Stimulated activated CD4-positive, alpha-beta T cell treated with anti-CD3 and anti-CD28 coated beads, TNF-alpha, amount 100 ng/mL, for 48 hours (primary cell): ENCODE measurements around the gene REXO5.

Experiments
- DNase-seq, 3 donors: peaks; one replicate each; pipeline ENCODE4 v3.0.0-alpha.2; 2020; ENCODE audit warnings: low read depth in 3 of 3

Gene REXO5

GRCh38 chr16:20799599-20799998, 6.7 kb upstream of the REXO5 start:
- no peak for DNase-seq

DNA sequence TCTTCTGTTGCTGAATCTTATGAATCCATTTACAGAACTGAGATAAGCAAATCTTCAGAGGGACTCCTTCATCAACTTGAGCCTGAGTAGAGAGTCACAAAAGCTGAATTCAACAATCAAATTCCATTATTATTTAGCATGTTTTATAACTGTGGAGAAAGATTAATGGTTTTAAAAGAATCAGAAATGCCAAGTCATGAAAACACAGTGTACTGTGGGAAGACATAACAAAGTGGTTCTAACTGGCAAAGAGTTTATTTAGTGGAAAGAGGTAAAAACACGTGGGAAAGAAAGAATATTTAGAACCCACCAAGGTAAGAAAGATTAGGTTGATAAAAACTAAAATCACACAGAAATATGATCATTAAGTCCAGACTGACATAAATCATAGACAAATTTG, 5.0 kb upstream of the REXO5 start:
- DNase-seq: no peak

- DNase-seq: no peak
Measured at GRCh38 chr16:20803192-20803560, 3.2 kb upstream of the REXO5 start.

- DNase-seq: no peak
Measured at GRCh38 chr16:20803561-20804214, 2.6 kb upstream of the REXO5 start.

- DNase-seq: peak in 1 of 3 donors; percentile 21
Measured at GRCh38 chr16:20805684-20806167, 601 bp upstream of the REXO5 start.

DNA sequence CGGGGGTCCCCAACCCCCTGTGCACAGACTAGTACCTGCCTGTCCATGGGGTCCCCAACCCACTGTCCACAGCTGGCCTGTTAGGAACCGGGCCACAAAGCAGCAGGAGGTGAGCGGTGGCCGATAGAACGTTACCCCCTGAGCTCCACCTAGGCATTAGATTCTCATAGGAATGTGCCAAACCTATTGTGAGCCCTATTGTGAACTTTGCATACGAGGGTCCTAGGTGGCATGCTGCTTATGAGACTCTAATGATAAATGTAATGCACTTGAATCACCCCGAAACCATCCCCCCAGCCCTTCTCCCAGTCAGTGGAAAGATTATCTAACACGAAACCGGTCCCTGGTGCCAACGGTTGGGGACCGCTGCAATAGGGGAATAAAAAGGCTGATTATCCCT, 1.5 kb downstream of the REXO5 start:
- DNase-seq: no peak

- no peak for DNase-seq
Measured at GRCh38 chr16:20811889-20812439, 5.6 kb downstream of the REXO5 start.

GRCh38 chr16:20812510-20812909, 6.2 kb downstream of the REXO5 start:
- DNase-seq: no peak

DNA sequence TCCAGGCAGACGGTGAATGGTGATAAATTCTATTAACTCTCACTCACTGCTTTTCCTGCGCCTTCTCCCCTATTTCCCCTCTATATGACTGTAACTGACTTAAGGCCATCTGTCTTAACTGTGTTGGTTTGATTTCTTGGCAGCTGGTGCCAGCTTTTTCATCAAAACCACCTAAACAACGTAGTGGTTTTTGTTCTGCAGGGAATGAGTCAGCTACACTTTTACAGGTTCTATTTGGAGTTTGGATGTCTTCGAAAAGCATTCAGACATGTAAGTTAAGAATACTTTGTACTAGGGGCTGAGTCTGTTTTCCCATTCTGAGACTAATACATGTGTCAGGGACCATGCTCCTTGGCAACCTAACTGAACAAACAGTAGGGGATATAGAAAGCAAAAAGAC, 8.5 kb downstream of the REXO5 start:
- no peak for DNase-seq

DNA sequence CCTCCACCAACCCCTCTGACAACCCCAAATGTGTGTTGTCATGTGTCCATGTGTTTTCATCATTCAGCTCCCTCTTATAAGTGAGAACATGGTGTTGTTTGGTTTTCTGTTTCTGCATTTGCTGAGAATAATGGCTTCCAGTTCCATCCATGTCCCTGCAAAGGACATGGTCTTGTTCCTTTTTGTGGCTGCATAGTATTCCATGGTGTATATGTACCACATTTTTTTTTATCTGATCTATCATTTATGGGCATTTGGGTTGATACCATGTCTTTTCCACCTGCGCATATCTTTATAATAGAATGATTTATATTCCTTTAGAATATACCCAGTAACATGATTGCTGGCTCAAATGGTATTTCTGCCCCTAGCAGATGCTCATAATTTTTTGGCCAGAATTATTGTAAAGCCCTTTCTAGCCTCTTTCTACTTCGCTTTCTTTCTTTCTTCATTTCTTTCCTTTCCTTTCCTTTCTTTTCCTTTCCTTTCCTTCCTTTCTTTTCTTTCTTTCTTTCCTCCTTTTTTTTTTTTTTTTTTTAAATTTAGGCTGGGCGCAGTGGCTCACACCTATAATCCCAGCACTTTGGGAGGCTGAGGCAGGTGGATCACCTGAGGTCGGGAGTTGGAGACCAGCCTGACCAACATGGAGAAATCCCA, 12.7 kb downstream of the REXO5 start:
- DNase-seq: no peak

GRCh38 chr16:20821682-20822081, 15.4 kb downstream of the REXO5 start:
- no peak for DNase-seq

DNA sequence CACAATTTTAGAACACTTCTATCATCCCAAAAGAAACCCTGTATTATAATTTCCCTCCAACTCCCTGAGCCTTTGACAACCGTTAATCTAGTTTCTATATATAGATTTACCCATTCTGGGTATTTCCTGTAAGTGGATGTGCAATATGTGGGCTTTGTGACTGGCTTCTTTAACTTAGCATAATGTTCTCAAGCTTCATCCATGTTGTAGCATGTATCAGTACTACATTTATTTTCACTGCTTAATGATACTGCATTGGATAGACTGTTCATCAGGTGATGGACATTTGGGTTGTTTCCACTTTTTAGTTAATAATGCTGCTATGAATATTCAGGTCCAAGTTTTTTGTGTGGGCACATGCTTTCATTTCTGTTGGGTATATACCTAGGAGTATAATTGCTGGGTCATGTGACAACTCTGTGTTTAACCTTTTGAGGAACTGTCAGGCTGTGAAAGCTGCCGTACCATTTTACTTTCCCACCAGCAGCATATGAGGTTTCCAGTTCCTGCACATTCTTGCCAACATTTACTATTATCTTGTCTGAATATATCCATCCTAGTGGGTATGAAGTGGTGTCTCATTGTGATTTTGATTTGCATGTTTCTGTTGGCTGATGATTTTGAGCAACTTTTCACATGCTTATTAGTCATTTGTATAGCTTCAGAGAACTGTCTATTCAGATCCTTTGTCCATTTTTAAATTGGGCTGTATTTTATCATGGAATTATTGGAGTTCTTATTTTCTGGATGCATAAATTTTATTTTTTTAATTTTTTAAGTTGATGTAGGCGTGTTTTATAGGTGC, 16.4 kb downstream of the REXO5 start:
- DNase-seq: no peak

- no peak for DNase-seq
Measured at GRCh38 chr16:20826039-20826566, 19.8 kb downstream of the REXO5 start.

GRCh38 chr16:20829536-20829935, 23.2 kb downstream of the REXO5 start:
- DNase-seq: no peak

DNA sequence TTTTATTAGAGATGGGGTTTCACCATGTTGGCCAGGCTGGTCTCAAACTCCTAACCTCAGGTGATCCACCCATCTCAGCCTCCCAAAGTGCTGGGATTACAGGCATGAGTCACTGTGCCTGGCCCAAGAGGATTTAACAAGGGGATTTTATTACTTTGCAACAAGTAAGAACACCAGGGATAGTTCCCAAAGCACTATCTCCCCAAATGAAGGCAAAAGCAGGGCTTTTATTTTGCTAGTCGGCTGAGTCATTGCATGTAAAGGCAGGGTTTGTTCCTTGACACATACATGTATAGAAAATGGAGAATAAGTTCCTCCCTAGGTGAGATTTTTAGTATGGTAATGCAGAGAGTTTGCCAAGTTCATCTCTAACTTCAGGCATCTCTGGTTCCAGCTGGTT, 24.0 kb downstream of the REXO5 start:
- DNase-seq: no peak

- DNase-seq: no peak
Measured at GRCh38 chr16:20833086-20833485, 26.8 kb downstream of the REXO5 start.

GRCh38 chr16:20838240-20838639, 31.9 kb downstream of the REXO5 start:
- DNase-seq: no peak

GRCh38 chr16:20839504-20839903, 33.2 kb downstream of the REXO5 start:
- DNase-seq: no peak

GRCh38 chr16:20844054-20844453, 37.7 kb downstream of the REXO5 start:
- DNase-seq: no peak

DNA sequence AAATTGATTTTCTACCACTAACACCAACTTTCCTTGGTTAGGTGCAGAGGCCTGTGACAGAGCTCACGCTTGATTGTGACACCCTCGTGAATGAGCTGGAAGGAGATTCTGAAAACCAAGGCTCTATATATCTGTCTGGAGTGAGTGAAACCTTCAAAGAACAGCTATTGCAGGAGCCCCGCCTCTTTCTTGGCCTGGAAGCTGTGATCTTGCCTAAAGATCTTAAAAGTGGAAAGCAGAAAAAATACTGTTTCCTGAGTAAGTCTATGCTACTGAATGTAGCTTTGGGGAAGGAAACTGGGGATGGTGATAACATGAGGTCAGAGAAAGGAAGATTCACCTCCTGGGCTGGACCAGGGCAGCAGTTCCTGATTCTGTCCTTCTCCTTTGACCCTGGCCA, 38.3 kb downstream of the REXO5 start:
- no peak for DNase-seq

DNA sequence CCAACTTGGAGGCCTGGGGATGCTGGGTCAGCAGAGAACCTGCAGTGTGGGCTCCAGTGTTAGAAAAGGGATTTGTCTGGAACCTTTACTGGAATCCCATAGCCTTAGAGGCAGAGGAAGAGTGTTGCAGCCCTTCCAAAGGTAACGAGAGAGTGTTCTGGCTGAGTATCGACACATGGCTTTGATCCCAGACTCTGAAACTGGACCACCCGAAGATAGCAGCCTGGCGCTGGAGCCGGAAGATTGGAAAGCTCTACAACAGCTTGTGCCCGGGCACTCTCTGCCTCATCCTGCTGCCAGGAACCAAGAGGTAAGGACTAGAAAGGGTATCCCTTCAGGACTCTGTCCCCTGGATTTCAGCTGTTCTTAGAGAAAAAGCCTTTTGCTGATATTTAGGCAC, 39.7 kb downstream of the REXO5 start:
- no peak for DNase-seq

DNA sequence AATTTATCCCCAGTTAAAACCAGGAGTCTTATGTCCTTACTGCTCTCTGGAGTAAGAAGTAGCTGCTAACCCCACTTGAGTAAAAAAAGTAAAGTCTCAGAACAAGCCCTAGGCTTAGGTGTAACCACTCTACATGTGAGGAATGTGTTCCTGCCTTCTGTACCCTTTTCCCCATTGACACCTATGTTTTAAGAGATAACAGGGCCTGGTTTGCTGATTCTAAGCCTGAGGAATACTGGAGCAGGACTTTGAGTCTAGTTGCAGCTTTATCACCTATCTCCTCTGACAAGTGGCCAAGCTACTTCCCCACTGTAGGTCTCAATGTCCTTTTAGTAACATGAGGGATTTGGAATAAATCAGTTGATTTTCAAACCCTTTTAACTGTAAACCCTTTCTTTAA, 40.2 kb downstream of the REXO5 start:
- DNase-seq: no peak
